SJCRH30 (cell line): Measurements from ENCODE around the gene AHNAK. TPM values are rescaled to one million over a fixed set of nuclear protein-coding genes. Genes with fewer than 3 reads are reported as not detected.

ENCODE experiments used
- DNase-seq, 2 experiments: peaks; one replicate each; pipeline ENCODE4 v3.0.0-alpha.2; 2015 to 2020
- H3K27ac ChIP-seq: fragments of 250-450 bp; sonication (Bioruptor Pico); 2 replicates; pipeline ENCODE4 v1.5.1; 2020; ENCODE audit warnings: mild to moderate bottlenecking, moderate library complexity
- H3K27me3 ChIP-seq: fragments of 250-450 bp; sonication (Bioruptor Pico); 2 replicates; pipeline ENCODE4 v1.5.1; 2020; ENCODE audit warnings: mild to moderate bottlenecking, moderate library complexity
- H3K36me3 ChIP-seq: fragments of 250-450 bp; sonication (Bioruptor Pico); 2 replicates; pipeline ENCODE4 v1.5.1; 2020; ENCODE audit warnings: mild to moderate bottlenecking, moderate library complexity
- H3K4me1 ChIP-seq: fragments of 250-450 bp; sonication (Bioruptor Pico); 2 replicates; pipeline ENCODE4 v1.5.1; 2020; ENCODE audit warnings: mild to moderate bottlenecking, moderate library complexity
- H3K4me3 ChIP-seq: fragments of 250-450 bp; sonication (Bioruptor Pico); 2 replicates; pipeline ENCODE4 v1.5.1; 2020; ENCODE audit warnings: mild to moderate bottlenecking, moderate library complexity
- H3K9me3 ChIP-seq: fragments of 250-450 bp; sonication (Bioruptor Pico); replicated peaks from 2 replicates; pipeline ENCODE4 v1.5.1; 2020; ENCODE audit warnings: mild to moderate bottlenecking, moderate library complexity
- total RNA-seq: library from RNA; depleted of rRNA; stranded (reverse); fragments of >200 nt; shearing (Covaris generic); gene quantifications from 2 replicates; pipeline ENCODE4 v1.2.3, GENCODE V29; 2014

AHNAK gene
- total RNA-seq, 1 experiment from 2014 or later = 10.3 TPM

DNA sequence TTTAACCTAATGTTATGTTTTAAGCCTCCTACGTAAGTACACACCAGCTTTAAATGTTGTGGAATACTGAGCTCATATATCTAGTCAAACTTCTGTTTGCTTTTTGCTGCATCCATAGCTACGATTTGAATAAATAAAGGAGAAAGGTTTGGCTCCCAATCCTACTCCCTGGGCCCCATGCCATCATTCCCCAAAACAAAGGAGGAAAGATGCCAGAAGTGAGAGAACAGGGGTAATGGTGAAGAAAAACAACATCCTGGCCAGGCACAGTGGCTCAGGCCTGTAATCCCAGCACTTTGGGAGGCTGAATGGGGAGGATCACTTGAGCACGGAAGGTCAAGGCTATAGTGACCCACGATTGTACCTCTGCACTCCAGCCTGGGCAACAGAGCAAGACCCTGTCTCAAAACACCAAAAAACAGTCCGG, 101.3 kb downstream of the AHNAK start:
- H3K27ac ChIP-seq = no peak overlapping the region
- DNase-seq = no peak
- no peaks in the 10 kb centered on the region for H3K27me3 ChIP-seq
- H3K4me1 ChIP-seq = peaks cover 11% of the 10 kb centered on the region; the same call in 1 of the 2 replicates
- H3K36me3 ChIP-seq = no peaks in the 10 kb centered on the region
- H3K4me3 ChIP-seq = no peak overlapping the region
- H3K9me3 ChIP-seq = no peaks in the 10 kb centered on the region

DNA sequence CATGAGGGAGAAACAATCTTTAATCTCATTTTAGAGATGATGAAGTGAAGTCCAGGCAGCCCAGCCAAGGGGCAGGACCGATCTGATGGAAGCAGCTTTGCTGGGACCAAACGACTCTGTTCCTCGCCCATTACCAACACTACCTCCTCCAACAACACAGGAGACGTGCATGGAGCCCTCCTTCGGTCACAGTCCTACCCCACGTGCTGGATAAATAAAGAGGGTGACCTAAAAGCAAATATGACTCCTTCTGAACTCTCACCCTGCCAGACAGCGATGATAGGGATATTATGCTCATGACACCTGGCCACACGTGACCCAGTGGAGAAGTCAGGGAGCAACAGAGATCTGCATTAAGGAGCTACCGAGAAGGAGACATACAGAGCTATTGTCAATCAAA, 101.8 kb downstream of the AHNAK start:
- Histone ChIP-seq H3K36me3 (no peaks in the 10 kb centered on the region), H3K27me3 (no peaks in the 10 kb centered on the region), H3K9me3 (no peaks in the 10 kb centered on the region), H3K27ac (no peak overlapping the region; the same call in 1 of the 2 replicates), H3K4me1 (peaks cover 11% of the 10 kb centered on the region; the same call in 1 of the 2 replicates), H3K4me3 (peak overlapping the region; percentile 43)
- no peak for DNase-seq

DNA sequence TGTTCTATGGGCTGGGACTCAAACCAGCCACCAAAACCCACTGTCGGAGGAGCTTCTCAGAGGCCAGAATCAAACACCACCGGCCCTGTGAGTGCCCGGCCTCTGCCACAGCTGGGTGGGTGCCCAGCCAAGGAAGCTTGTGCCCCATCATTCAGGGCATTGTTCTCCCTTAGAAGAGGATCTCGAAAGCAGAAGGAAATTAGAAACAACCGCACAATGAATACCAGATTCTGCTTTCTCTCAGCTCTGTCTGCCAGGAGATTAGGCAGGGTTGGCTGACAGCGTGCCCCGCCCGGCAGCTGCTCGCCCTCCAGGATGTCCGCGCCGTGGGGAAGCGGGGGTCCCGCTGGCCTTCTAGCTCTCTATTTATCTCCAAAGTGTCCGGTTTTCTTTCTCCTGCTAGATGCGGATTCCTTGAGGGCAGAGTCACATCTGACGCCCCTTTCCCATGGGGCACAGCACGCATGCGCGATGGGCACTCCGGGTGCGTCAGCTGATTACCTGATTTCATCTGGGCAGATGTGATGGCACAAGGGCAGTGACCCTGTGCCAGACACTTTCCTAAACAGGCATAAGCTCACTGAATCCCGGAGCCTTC, 102.3 kb downstream of the AHNAK start:
- Histone ChIP-seq H3K27ac (peak overlapping the region; percentile 58), H3K27me3 (no peaks in the 10 kb centered on the region), H3K36me3 (no peaks in the 10 kb centered on the region), H3K9me3 (no peaks in the 10 kb centered on the region), H3K4me3 (peak overlapping the region; percentile 43), H3K4me1 (peaks cover 11% of the 10 kb centered on the region; the same call in 1 of the 2 replicates)
- peak; percentile 83 to 85 for DNase-seq

DNA sequence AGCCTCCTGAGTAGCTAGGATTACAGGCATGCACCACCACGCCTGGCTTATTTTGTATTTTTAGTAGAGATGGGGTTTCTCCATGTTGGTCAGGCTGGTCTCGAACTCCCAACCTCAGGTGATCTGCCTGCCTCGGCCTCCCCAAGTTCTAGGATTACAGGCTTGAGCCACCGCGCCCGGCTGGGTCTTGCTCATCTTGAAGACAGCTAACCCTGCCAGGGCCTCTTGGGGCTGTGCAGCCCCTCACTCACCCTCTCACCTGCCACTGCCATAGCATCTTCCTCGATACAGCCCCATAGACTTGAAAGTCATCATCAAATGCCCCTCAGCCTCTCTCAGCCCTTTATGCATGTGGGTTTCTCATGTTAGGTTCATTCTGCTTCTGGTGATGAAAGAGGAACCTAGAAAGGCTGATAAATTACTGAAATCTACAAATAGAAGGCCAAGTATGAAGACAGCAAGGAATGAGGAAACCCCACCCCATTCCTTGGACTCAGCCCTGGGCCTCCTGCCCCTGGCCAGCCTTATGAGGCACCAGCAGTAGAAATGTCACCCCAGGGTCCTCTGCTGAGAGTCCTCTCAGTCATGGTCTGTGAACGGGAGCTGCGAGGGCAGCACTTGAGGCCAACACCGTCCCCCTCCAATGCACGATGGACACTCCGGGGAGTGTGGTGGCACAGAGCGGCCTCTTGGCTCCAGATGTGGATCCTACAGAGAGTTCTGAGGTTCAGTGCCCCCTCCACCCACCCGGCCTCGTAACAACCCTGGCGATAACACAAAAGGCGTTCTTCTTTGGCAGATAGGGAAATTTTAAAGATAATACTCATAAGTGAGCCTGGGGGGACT, 103.0 kb downstream of the AHNAK start:
- H3K9me3 ChIP-seq = no peaks in the 10 kb centered on the region
- peak overlapping the region; percentile 58 for H3K27ac ChIP-seq
- H3K4me1 ChIP-seq = peaks cover 11% of the 10 kb centered on the region; the same call in 1 of the 2 replicates
- no peak for DNase-seq
- peak overlapping the region; percentile 43 for H3K4me3 ChIP-seq
- H3K36me3 ChIP-seq = no peaks in the 10 kb centered on the region
- H3K27me3 ChIP-seq = no peaks in the 10 kb centered on the region

DNA sequence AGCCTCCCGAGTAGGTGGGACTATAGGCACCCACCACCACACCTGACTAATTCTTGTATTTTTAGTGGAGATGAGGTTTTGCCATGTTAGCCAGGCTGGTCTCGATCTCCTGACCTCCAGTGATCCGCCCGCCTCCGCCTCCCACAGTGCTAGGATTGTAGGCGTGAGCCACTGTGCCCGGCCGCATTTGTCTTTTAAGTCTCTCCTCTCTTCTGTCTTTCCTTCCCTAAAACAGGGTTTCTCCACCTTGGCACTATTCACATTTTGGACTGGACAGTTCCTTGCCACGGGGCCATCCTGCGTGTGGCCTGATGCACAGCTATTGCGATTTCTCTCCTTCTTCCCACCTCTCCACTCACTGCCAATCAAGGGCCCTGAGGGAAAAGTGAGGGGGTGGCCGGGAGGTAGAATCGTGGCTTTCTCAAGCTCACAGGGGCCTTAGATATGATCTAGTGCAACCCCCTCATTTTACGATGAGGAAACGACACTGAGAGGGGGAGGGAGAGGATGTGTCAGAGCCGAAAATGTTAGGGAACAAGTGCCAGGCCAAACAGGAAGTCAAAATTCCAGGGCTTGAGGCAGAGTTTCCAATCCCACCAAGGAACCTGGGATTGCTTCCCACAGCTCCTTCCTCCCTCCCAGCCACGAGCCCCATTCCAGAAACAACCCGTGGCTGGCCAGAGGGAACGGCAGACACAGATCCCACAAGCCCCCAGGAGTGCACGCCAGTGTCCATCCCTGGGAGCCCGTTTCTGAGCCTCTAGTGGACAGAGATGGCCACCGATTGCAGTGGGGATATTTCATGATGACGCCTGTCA, 106.6 kb downstream of the AHNAK start:
- Histone ChIP-seq H3K36me3 (no peaks in the 10 kb centered on the region), H3K27me3 (no peaks in the 10 kb centered on the region), H3K4me1 (peaks cover 10% of the 10 kb centered on the region; the same call in 1 of the 2 replicates), H3K9me3 (no peaks in the 10 kb centered on the region), H3K4me3 (no peak overlapping the region), H3K27ac (no peak overlapping the region)
- DNase-seq = no peak

DNA sequence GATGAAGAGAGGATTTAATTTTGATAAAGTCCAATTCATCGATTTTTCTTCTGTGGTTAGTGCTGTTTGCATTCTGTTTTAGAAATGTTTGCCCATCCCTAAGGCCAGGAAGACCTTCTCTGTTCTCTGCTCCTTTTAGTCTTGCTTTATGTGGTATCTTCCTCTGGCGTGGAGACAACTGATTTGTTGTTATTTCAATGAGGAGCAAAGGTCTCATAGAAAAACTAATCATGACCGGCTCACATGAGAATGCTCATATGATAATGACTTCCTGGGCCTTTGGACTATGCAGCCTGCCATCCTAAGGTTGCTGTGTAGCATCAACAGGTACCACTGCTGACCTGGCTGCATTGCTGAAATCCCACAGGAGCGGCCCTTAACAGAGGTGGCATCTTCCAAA, 108.0 kb downstream of the AHNAK start:
- no peaks in the 10 kb centered on the region for H3K36me3 ChIP-seq
- no peaks in the 10 kb centered on the region for H3K9me3 ChIP-seq
- no peak overlapping the region for H3K27ac ChIP-seq
- no peak for DNase-seq
- peaks cover 2% of the 10 kb centered on the region; the same call in 1 of the 2 replicates for H3K4me1 ChIP-seq
- no peak overlapping the region for H3K4me3 ChIP-seq
- H3K27me3 ChIP-seq = no peaks in the 10 kb centered on the region

DNA sequence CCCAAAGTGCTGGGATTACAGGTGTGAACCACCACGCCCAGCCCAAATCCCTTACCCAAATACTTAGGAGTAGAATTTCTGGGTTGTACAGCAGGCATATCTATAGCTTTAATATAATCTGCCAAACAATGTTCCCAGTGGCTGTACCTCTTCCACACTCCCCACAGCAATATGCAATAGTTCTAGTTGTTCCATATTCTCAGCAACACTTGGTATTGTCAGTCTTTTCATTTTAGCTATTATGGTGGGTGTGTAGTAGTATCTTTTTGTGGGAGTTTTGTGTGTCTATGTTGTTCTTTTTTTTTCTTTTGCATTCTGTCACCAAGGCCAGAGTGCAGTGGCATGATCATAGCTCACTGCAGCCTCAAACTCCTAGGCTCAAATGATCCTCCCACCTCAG, 109.0 kb downstream of the AHNAK start:
- Histone ChIP-seq H3K4me1 (no peaks in the 10 kb centered on the region; the same call in 1 of the 2 replicates), H3K36me3 (no peaks in the 10 kb centered on the region), H3K27ac (no peak overlapping the region), H3K4me3 (no peak overlapping the region), H3K9me3 (no peaks in the 10 kb centered on the region), H3K27me3 (no peaks in the 10 kb centered on the region)
- no peak for DNase-seq

DNA sequence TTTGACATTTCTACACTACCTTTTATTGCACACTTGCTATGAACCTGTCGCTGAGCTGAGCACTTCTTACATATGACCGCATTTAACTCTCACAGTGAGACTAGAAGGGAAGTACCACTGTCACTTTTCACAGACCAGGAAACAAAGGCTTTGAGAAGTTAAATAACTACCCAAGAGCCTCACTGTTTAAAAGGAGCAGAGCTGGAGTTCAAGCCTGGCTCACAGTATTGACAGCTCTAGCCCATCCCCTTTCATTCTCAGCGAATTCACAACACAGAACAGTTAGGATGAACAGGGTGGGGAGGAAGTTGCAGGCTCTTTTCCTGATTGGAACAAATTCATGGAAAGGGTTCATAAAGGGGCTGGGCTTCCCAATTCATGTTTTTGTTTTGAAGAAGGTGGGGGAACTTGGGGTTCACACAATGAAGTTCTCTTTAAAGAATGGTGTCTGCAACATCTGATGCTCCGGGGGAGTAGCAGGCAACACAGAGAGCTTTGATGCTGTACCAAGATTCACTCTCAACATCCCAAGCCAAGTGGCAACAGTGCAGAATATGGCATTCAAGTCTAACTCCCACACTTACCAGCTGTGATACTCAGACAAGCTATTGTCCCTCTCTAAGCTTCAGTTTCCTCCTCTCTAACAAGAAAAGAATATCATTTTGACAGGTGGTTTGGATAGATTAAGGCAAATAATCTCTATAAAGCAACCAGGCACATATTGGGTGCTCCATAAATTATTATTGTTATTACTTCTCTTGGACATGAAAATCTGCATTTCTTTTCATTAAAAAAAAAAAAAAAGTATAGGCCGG, 110.6 kb downstream of the AHNAK start:
- Histone ChIP-seq H3K4me3 (no peak overlapping the region), H3K4me1 (no peaks in the 10 kb centered on the region; the same call in 1 of the 2 replicates), H3K9me3 (no peaks in the 10 kb centered on the region), H3K27me3 (no peaks in the 10 kb centered on the region; the same call in 1 of the 2 replicates), H3K36me3 (no peaks in the 10 kb centered on the region), H3K27ac (no peak overlapping the region)
- no peak for DNase-seq

DNA sequence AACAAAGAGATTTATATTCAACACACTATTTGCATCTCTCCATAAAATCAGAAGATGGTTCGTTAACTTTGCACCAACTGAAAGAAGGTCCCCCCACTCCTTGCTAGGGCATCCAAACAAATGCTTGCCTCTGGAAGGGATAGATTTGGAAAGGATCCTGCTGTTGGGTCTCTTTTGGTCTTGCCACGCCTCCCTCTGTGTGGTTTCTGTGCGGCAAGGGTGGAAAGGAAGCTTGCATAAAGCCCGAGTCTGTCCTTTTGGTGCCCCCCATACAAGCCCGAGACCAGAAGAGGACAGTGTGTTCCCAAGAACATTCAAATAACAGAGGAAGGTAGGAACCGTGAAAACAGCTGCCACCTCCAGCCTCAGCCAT, 112.7 kb downstream of the AHNAK start:
- Histone ChIP-seq H3K9me3 (no peaks in the 10 kb centered on the region), H3K36me3 (no peaks in the 10 kb centered on the region), H3K4me1 (no peaks in the 10 kb centered on the region), H3K27ac (no peak overlapping the region), H3K27me3 (no peaks in the 10 kb centered on the region; the same call in 1 of the 2 replicates), H3K4me3 (no peak overlapping the region)
- DNase-seq = no peak

DNA sequence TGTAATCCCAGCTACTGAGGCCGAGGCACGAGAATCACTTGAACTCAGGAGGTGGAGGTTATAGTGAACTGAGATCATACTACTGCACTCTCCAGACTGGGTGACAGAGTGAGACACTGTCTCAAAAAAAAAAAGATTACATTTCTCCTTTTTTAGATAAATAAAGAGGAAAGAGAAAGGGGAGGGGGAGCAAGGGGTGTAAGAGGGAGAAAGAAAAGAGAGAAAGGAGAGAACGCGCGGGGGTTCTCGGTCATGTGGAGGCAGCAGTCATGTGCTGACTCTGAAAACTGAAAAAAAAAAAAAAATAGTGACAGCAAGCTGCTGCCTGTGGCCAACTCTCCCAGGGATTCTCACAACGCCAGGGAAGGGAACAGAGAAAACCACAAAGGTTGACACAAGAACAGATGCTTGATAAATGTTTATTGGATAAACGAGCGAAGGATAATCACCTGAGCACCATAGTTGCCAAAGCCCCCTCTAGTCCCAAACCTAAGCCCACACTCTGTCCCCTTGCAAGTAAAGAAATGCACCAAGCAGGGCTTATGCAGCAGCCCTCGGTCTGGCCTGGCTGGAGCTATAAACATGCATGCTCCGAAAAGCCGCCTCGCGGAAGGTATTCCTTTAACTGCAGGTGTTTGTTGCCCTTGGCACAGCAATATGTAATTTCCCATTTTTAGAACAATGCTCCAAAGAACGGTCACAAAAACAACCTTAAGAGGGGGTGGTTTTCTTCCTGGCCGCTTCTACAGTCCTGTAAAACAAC, 113.3 kb downstream of the AHNAK start:
- Histone ChIP-seq H3K27me3 (no peaks in the 10 kb centered on the region; the same call in 1 of the 2 replicates), H3K4me3 (no peak overlapping the region), H3K4me1 (no peaks in the 10 kb centered on the region), H3K27ac (no peak overlapping the region), H3K36me3 (no peaks in the 10 kb centered on the region), H3K9me3 (no peaks in the 10 kb centered on the region)
- DNase-seq = no peak

DNA sequence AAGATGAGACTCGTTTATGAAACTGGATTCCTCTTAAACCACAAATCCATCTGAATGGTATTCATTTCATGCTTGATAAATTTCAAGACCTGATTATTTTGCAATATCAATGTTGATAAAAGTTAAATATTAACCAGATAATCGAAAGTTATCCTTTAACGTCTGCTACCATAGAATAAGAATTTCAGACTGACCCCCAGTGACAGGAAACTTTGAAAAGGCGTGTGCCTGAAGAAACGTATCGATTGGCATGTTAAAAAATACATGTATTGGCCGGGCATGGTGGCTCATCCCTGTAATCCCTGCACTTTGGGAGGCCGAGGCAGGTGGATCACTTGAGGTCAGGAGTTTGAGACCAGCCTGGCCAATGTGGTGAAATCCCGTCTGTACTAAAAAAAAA, 113.9 kb downstream of the AHNAK start:
- no peak for DNase-seq
- Histone ChIP-seq H3K27me3 (no peaks in the 10 kb centered on the region; the same call in 1 of the 2 replicates), H3K4me3 (no peak overlapping the region), H3K9me3 (no peaks in the 10 kb centered on the region), H3K4me1 (no peaks in the 10 kb centered on the region), H3K36me3 (no peaks in the 10 kb centered on the region), H3K27ac (no peak overlapping the region)

DNA sequence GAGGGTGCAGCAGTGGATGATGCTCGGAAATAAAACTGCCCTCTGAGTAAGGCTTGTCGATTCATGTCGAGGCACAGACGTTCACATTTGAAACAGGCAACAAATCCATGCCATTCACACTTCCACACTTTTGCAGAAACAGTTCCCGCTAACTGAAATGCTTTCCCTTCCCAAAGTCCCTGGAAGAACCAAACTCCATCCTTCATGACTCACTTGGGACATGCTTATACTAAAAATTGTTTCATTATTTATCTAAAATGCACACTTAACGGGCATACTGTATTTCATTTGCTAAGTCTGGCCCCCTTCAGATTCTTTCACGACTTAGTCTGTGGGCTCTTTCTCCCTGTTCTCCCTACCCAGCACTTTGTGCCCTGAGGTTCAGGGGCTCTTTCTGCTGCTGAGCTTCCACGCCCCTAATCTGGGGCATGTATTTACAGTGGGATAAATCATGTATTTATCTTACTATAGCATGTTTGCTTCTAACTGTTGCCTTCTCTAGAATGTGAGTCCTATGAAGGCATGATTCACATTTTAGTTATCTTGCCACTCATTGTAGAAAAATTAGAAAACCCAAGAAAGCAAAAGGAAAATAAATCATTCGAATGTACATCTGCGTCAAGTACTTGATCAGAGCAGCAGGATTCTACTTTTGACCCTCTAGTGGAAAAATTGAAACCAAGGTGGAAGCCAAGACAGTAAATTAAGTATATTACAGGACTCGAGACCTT, 115.3 kb downstream of the AHNAK start:
- Histone ChIP-seq H3K9me3 (no peaks in the 10 kb centered on the region), H3K4me3 (no peak overlapping the region), H3K27me3 (no peaks in the 10 kb centered on the region; the same call in 1 of the 2 replicates), H3K36me3 (no peaks in the 10 kb centered on the region), H3K4me1 (no peaks in the 10 kb centered on the region), H3K27ac (no peak overlapping the region)
- no peak for DNase-seq

DNA sequence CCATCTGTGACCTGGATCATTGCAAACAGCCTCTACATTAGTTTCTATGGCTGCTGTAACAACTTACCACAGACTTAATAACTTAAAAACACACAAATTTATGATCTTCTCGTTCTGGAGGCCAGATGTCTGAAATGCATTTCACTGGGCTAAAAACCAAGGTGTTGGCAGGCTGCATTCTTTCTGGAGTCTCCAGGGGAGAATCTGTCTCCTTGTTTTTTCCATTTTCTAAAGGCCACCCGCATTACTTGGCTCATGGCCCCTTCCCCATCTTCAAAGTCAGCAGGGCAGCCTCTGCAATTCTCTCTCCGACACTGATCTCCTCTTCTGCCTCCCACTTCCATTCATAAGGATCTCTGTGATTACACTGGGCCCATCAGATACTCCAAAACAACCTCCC, 116.2 kb downstream of the AHNAK start:
- H3K4me1 ChIP-seq = no peaks in the 10 kb centered on the region
- no peaks in the 10 kb centered on the region for H3K36me3 ChIP-seq
- no peaks in the 10 kb centered on the region for H3K9me3 ChIP-seq
- H3K27ac ChIP-seq = no peak overlapping the region
- H3K4me3 ChIP-seq = no peak overlapping the region
- DNase-seq = no peak
- no peaks in the 10 kb centered on the region; the same call in 1 of the 2 replicates for H3K27me3 ChIP-seq
